NCI-H2107 treated with DMSO at 0.1 percent for 48 hours (cell line): Measurements from ENCODE around the gene CEACAM16.

Experiments
- DNase-seq: peaks from one replicate; lab custom pipeline; 2025; ENCODE audit not compliant: unreplicated experiment; lab: John Stamatoyannopoulos, UW

CEACAM16 gene

DNA sequence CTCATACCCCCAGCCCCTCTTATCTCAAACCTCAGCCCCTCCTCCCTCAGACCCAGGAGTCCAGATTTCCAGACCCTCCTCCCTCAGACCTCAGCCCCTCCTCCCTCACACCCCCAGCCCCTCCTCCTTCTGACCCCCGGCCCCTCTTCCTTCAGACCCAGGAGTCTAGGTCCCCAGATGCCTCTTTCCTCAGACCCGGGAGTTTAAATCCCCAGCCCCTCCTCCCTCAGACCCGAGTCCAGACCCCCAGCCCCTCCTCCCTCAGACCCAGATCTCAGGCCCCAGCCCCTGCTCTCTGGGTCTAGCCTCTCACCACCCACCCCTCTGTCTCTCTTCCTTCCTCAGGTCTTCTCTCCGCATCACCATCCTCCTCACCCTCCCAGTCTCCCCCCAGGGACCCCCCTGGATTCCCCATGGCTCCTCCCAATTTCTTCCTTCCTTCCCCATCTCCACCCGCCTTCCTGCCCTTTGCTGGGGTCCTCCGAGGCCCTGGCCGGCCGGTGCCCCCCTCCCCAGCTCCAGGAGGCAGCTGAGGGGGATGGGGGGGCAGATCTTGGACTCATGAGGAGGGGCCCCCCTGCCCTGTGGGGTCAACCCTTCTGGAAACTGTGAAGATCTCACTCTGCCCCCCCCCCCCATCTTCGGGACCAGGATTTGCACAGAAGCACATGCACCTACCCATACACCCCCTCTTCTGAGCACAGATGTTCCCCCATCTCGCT, 60.3 kb downstream of the CEACAM16 start:
- DNase-seq, result no peak
